NCI-H510A treated with DMSO at 0.1 percent for 48 hours (cell line): ENCODE measurements around the gene MORF4L2.
A peak's percentile ranks its signal among the peaks of the same experiment; 100 is the strongest.

Experiments used
- DNase-seq: peaks from one replicate; lab custom pipeline; 2025; lab: John Stamatoyannopoulos, UW

MORF4L2 gene

DNA sequence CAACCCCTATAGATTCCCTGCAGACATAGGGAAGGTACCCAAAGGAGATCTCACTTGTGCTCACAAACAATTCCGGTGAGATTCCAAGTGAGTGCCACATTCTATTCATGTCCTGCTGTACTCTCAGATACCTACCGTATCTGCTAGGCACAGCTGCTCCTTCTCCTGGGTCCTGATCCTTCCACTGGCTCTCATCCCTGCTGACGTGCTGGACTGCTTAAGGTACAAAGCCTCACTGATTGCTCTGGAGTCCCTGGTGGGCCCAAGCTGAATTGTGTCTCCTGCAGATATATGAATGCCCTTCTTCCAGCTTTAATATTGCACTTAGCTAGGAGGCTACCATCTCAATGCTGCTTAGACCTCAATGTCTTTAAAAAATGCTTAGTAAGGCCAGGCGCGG lies 55.4 kb downstream of the MORF4L2 start:
- no peak for DNase-seq

- peak; percentile 38 for DNase-seq
These were observed 56.4 kb downstream of the MORF4L2 start for GRCh38 chrX:103630171-103630511.

DNA sequence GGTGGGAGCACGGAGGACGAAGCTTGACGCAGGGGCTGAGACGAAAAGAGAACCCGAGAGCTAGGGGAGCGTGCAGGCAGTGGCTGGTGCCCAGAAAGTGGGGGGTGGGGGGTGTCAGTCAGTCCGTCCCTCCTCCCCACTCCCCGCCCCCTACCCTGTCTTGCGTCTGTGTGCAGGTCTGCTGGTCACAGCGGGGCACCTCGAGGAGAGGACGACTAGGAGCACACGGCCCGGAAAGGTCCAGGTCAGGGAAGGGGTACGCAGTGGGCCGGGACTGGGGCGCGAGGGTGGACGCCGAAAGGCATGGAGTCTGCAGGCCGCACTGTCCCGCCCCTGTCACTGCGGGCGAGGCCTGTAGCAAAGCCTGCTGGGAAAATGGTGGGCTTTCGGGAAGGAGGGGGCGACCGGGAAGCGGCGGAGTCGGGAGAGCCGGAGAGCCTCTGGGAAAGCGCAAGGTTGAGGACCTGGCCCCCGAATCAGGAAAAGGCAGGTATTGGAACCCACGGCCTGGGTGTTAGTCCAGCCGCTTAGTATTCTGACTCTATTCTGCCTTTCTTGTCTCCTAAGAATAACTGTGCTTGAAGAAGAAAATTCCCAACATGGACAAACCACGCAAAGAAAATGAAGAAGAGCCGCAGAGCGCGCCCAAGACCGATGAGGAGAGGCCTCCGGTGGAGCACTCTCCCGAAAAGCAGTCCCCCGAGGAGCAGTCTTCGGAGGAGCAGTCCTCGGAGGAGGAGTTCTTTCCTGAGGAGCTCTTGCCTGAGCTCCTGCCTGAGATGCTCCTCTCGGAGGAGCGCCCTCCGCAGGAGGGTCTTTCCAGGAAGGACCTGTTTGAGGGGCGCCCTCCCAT lies 57.0 kb downstream of the MORF4L2 start:
- peak; percentile 38 for DNase-seq

GRCh38 chrX:103628386-103629317 lies 57.8 kb downstream of the MORF4L2 start, which contains the start of gene TCEAL1:
TSS of gene TCEAL1 (plus strand) at chrX:103628975. CDS start at chrX:103629917, 942 bp downstream.
- DNase-seq = peak; percentile 49

GRCh38 chrX:103626855-103627254 lies 59.6 kb downstream of the MORF4L2 start:
- no peak for DNase-seq
